ENCODE results near the gene KIF13A. TPM values are rescaled to one million over a fixed set of nuclear protein-coding genes. Genes with fewer than 3 reads are reported as not detected.

KIF13A gene
- total and polyA plus RNA-seq, 10 of the 15 experiments (the other 5 are each of a cell fraction or from before 2014, with no cell fraction given): 0.02 to 0.26 (median 0.13) TPM; not detected in 2

- no peak for TF ChIP-seq PRDM15 (CRISPR knock-in tag; IDR thresholded peaks at IDR 0.05)
- TF ChIP-seq IRF4 (IDR thresholded peaks at IDR 0.05; ENCODE audit: low read depth, low read length): no peak
- TF ChIP-seq ZZZ3 (IDR thresholded peaks at IDR 0.05; ENCODE audit: control insufficient read depth, insufficient read length, low read depth): no peak
- TF ChIP-seq HDAC6 (IDR thresholded peaks at IDR 0.05; ENCODE audit: unreplicated experiment): no peak
- TF ChIP-seq HCFC1 (IDR thresholded peaks at IDR 0.05; ENCODE audit: low read length): no peak
- no peak for TF ChIP-seq EED (IDR thresholded peaks at IDR 0.05; ENCODE audit: low read depth)
- no peak for TF ChIP-seq CBFB (IDR thresholded peaks at IDR 0.05; ENCODE audit: low read depth)
Observed at GRCh38 chr6:17863901-17864754, 123.3 kb downstream of the KIF13A start (continued).

GRCh38 chr6:17861361-17861760 is 126.1 kb downstream of the KIF13A start:
- Histone ChIP-seq H4K20me1 (ENCODE audit: control insufficient read depth, insufficient read depth) (no peaks in the 10 kb centered on the region), H3K79me2 (ENCODE audit: control insufficient read depth, insufficient read depth, low read length) (no peaks in the 10 kb centered on the region), H3K27ac (ENCODE audit: control insufficient read depth, insufficient read depth) (no peak overlapping the region), H3K4me1 (ENCODE audit: control insufficient read depth, insufficient read depth, low read length) (no peaks in the 10 kb centered on the region), H3K4me2 (ENCODE audit: control insufficient read depth, insufficient read depth) (no peak overlapping the region), H3K27me3 (replicated peaks in 1 of 2; ENCODE audit: control insufficient read depth in 2 of 2, insufficient read depth in 2 of 2, low read length in 1 of 2) (no peaks in the 10 kb centered on the region; a peak in 1 of 4 replicates), H3K9ac (ENCODE audit: control insufficient read depth, insufficient read depth, low read length) (no peak overlapping the region), H2AFZ (ENCODE audit: control insufficient read depth, low read depth, low read length) (no peak overlapping the region), H3K36me3 (ENCODE audit: control insufficient read depth in 2 of 2, insufficient read depth in 2 of 2, low read length in 1 of 2) (no peaks in the 10 kb centered on the region), H3K9me3 (replicated peaks; ENCODE audit: control insufficient read depth, insufficient read depth, low read length) (no peaks in the 10 kb centered on the region), H3K4me3 (no peak overlapping the region)
- ATAC-seq (no peak), DNase-seq (ENCODE audit: low read depth, low spot score) (no peak), FAIRE-seq (no peak)
- ChIA-PET POLR2A (no interaction called here), SMC1A (ENCODE audit: uncharacterized antibody, unreplicated experiment) (interaction anchor here (0.5 kb wide), 1 partner anchor 300 kb away, joined by 3 read pairs; no protein-coding TSS in a partner anchor), RAD21 (ENCODE audit: unreplicated experiment) (no interaction called here), CTCF (no interaction called here)
- WGBS (ENCODE audit: insufficient coverage, insufficient replicate concordance, low lambda C conversion rate, missing lambda C conversion rate): 100% methylated on average over 1 of the region's 1 CpG
- in situ Hi-C loops (cut with MboI) (no loop called here), intact Hi-C loops (cut with micrococcal nuclease; ENCODE audit: unreplicated experiment) (no loop called here)
- TF ChIP-seq ETV6 (conservative IDR thresholded peaks at IDR 0.05 in 1 of 2, IDR thresholded peaks at IDR 0.05 in 1 of 2; ENCODE audit: borderline replicate concordance in 1 of 2, low read depth in 1 of 2) (no peak), HCFC1 (IDR thresholded peaks at IDR 0.05; ENCODE audit: low read length) (no peak), ZNF24 (IDR thresholded peaks at IDR 0.05) (no peak), NFXL1 (IDR thresholded peaks at IDR 0.05; ENCODE audit: borderline replicate concordance) (no peak), IRF4 (IDR thresholded peaks at IDR 0.05; ENCODE audit: low read depth, low read length) (no peak), HDAC2 (IDR thresholded peaks at IDR 0.05) (no peak), CBX5 (IDR thresholded peaks at IDR 0.05; ENCODE audit: low read depth) (no peak), FOXK2 (IDR thresholded peaks at IDR 0.05) (no peak), YY1 (IDR thresholded peaks at IDR 0.05; ENCODE audit: low read depth, low read length) (no peak), SUPT20H (IDR thresholded peaks at IDR 0.05; ENCODE audit: borderline replicate concordance, control insufficient read depth, low read depth, low read length) (no peak), NKRF (conservative IDR thresholded peaks at IDR 0.05) (no peak)
- BruUV-seq (replicated peaks): no TSS peak

All from GM12878 (cell line).